ENCODE results near the gene FAM76B. TPM values are rescaled to one million over a fixed set of nuclear protein-coding genes. Genes with fewer than 3 reads are reported as not detected.

Gene FAM76B
- total RNA-seq, 1 experiment from 2014 or later, result 32.6 TPM

GRCh38 chr11:95728790-95729189, 60.8 kb downstream of the FAM76B start:
- POLR2A ChIA-PET (ENCODE audit: low non-redundant PET), result no interaction called here
- no peaks in the 10 kb centered on the region for H3K27me3 ChIP-seq (replicated peaks; ENCODE audit: insufficient read depth, low read depth, low read length, poor library complexity)
- no peaks in the 10 kb centered on the region for H3K4me1 ChIP-seq (ENCODE audit: insufficient read depth, low read length, poor library complexity, severe bottlenecking)
- no peak for TF ChIP-seq CTCF (conservative IDR thresholded peaks at IDR 0.05; ENCODE audit: low read depth, low read length)
- no peak for TF ChIP-seq EZH2 (IDR thresholded peaks at IDR 0.05; ENCODE audit: borderline replicate concordance, low read depth, low read length, poor library complexity, severe bottlenecking)
- intact Hi-C loops (cut with micrococcal nuclease; ENCODE audit: unreplicated experiment), result no loop called here
- no peak overlapping the region for H3K4me3 ChIP-seq (ENCODE audit: low read depth, low read length, poor library complexity, severe bottlenecking)
- no peak for DNase-seq (ENCODE audit: low spot score)
- H3K9me3 ChIP-seq (ENCODE audit: low read depth, low read length, poor library complexity, severe bottlenecking), result no peaks in the 10 kb centered on the region
- BruUV-seq (replicated peaks), result no TSS peak
- H3K27ac ChIP-seq (ENCODE audit: low read depth, low read length, poor library complexity, severe bottlenecking), result no peak overlapping the region
- CTCF ChIA-PET, result no interaction called here
- H3K36me3 ChIP-seq (ENCODE audit: insufficient read depth, low read length, poor library complexity, severe bottlenecking), result no peaks in the 10 kb centered on the region

- POLR2A ChIA-PET (ENCODE audit: low non-redundant PET), result no interaction called here
- intact Hi-C loops (cut with micrococcal nuclease; ENCODE audit: unreplicated experiment), result no loop called here
Measured at GRCh38 chr11:95728094-95728493, 61.5 kb downstream of the FAM76B start.

GRCh38 chr11:95727620-95728019, 62.0 kb downstream of the FAM76B start:
- Histone ChIP-seq H3K4me3 (ENCODE audit: low read depth, low read length, poor library complexity, severe bottlenecking) (no peak overlapping the region), H3K4me1 (ENCODE audit: insufficient read depth, low read length, poor library complexity, severe bottlenecking) (no peaks in the 10 kb centered on the region), H3K27me3 (replicated peaks; ENCODE audit: insufficient read depth, low read depth, low read length, poor library complexity) (no peaks in the 10 kb centered on the region), H3K36me3 (ENCODE audit: insufficient read depth, low read length, poor library complexity, severe bottlenecking) (no peaks in the 10 kb centered on the region), H3K27ac (ENCODE audit: low read depth, low read length, poor library complexity, severe bottlenecking) (no peak overlapping the region), H3K9me3 (ENCODE audit: low read depth, low read length, poor library complexity, severe bottlenecking) (no peaks in the 10 kb centered on the region)
- BruUV-seq (replicated peaks), result no TSS peak
- CTCF ChIA-PET, result no interaction called here
- DNase-seq (ENCODE audit: low spot score), result no peak
- TF ChIP-seq CTCF (conservative IDR thresholded peaks at IDR 0.05; ENCODE audit: low read depth, low read length), result no peak
- TF ChIP-seq EZH2 (IDR thresholded peaks at IDR 0.05; ENCODE audit: borderline replicate concordance, low read depth, low read length, poor library complexity, severe bottlenecking), result no peak
- intact Hi-C loops (cut with micrococcal nuclease; ENCODE audit: unreplicated experiment), result no loop called here
- POLR2A ChIA-PET (ENCODE audit: low non-redundant PET), result no interaction called here

More at GRCh38 chr11:95728094-95728493, 61.5 kb downstream of the FAM76B start:
- no TSS peak for BruUV-seq (replicated peaks)
- CTCF ChIA-PET, result no interaction called here
- Histone ChIP-seq H3K4me3 (ENCODE audit: low read depth, low read length, poor library complexity, severe bottlenecking) (no peak overlapping the region), H3K27ac (ENCODE audit: low read depth, low read length, poor library complexity, severe bottlenecking) (no peak overlapping the region), H3K9me3 (ENCODE audit: low read depth, low read length, poor library complexity, severe bottlenecking) (no peaks in the 10 kb centered on the region), H3K4me1 (ENCODE audit: insufficient read depth, low read length, poor library complexity, severe bottlenecking) (no peaks in the 10 kb centered on the region), H3K36me3 (ENCODE audit: insufficient read depth, low read length, poor library complexity, severe bottlenecking) (no peaks in the 10 kb centered on the region), H3K27me3 (replicated peaks; ENCODE audit: insufficient read depth, low read depth, low read length, poor library complexity) (no peaks in the 10 kb centered on the region)
- DNase-seq (ENCODE audit: low spot score), result no peak
- no peak for TF ChIP-seq CTCF (conservative IDR thresholded peaks at IDR 0.05; ENCODE audit: low read depth, low read length)
- TF ChIP-seq EZH2 (IDR thresholded peaks at IDR 0.05; ENCODE audit: borderline replicate concordance, low read depth, low read length, poor library complexity, severe bottlenecking), result no peak

Data from A673 (cell line).